ENCODE measurements around the gene IDUA.

Gene IDUA

GRCh38 chr4:951186-951585 lies 35.7 kb upstream of the IDUA start:
- Histone ChIP-seq H3K27ac (ENCODE audit: low read length) (no peak overlapping the region), H3K4me1 (ENCODE audit: low read length) (no peaks in the 10 kb centered on the region), H3K4me2 (ENCODE audit: low read depth, low read length) (no peak overlapping the region), H2AFZ (ENCODE audit: low read length) (no peak overlapping the region), H3K9ac (ENCODE audit: low read length) (no peak overlapping the region), H3K9me2 (replicated peaks; ENCODE audit: insufficient read depth, low read length) (no peaks in the 10 kb centered on the region), H4K20me1 (ENCODE audit: insufficient read depth, low read length) (no peaks in the 10 kb centered on the region), H3K4me3 (ENCODE audit: low read length) (no peak overlapping the region), H3K9me3 (replicated peaks; ENCODE audit: insufficient read depth, low read length) (no peaks in the 10 kb centered on the region), H3F3A (ENCODE audit: insufficient read depth, low read length) (no peaks in the 10 kb centered on the region), H3K36me3 (replicated peaks; ENCODE audit: insufficient read depth, low read length) (no peaks in the 10 kb centered on the region), H3K79me2 (ENCODE audit: low read length) (no peaks in the 10 kb centered on the region), H3K27me3 (replicated peaks; ENCODE audit: insufficient read depth, low read length) (no peaks in the 10 kb centered on the region)
- TF ChIP-seq EZH2phosphoT487 (IDR thresholded peaks at IDR 0.05; ENCODE audit: low read length) (no peak), EZH2 (optimal IDR thresholded peaks at IDR 0.05; ENCODE audit: low read depth, low read length) (no peak), CTCF (IDR thresholded peaks at IDR 0.05; ENCODE audit: low read length) (no peak)
- no peak for DNase-seq

- H3K4me2 ChIP-seq (ENCODE audit: low read depth, low read length) = no peak overlapping the region
- no peak overlapping the region for H3K9ac ChIP-seq (ENCODE audit: low read length)
- H2AFZ ChIP-seq (ENCODE audit: low read length) = no peak overlapping the region
- H3K27me3 ChIP-seq (replicated peaks; ENCODE audit: insufficient read depth, low read length) = no peaks in the 10 kb centered on the region
- no peaks in the 10 kb centered on the region for H3F3A ChIP-seq (ENCODE audit: insufficient read depth, low read length)
- H3K4me1 ChIP-seq (ENCODE audit: low read length) = no peaks in the 10 kb centered on the region
- H3K79me2 ChIP-seq (ENCODE audit: low read length) = no peaks in the 10 kb centered on the region
- no peaks in the 10 kb centered on the region for H3K36me3 ChIP-seq (replicated peaks; ENCODE audit: insufficient read depth, low read length)
- no peaks in the 10 kb centered on the region for H3K9me3 ChIP-seq (replicated peaks; ENCODE audit: insufficient read depth, low read length)
- no peaks in the 10 kb centered on the region for H4K20me1 ChIP-seq (ENCODE audit: insufficient read depth, low read length)
- no peak for DNase-seq
- no peaks in the 10 kb centered on the region for H3K9me2 ChIP-seq (replicated peaks; ENCODE audit: insufficient read depth, low read length)
- no peak for TF ChIP-seq EZH2 (optimal IDR thresholded peaks at IDR 0.05; ENCODE audit: low read depth, low read length)
- no peak for TF ChIP-seq EZH2phosphoT487 (IDR thresholded peaks at IDR 0.05; ENCODE audit: low read length)
- TF ChIP-seq CTCF (IDR thresholded peaks at IDR 0.05; ENCODE audit: low read length) = no peak
- no peak overlapping the region for H3K27ac ChIP-seq (ENCODE audit: low read length)
- no peak overlapping the region for H3K4me3 ChIP-seq (ENCODE audit: low read length)
These were observed 35.0 kb upstream of the IDUA start for GRCh38 chr4:951594-952468.

- no peak for TF ChIP-seq CTCF (IDR thresholded peaks at IDR 0.05; ENCODE audit: low read length)
- TF ChIP-seq EZH2phosphoT487 (IDR thresholded peaks at IDR 0.05; ENCODE audit: low read length) = no peak
- TF ChIP-seq EZH2 (optimal IDR thresholded peaks at IDR 0.05; ENCODE audit: low read depth, low read length) = no peak
- no peak for DNase-seq
- Histone ChIP-seq H3K27ac (ENCODE audit: low read length) (no peak overlapping the region), H3K9me3 (replicated peaks; ENCODE audit: insufficient read depth, low read length) (no peaks in the 10 kb centered on the region), H4K20me1 (ENCODE audit: insufficient read depth, low read length) (no peaks in the 10 kb centered on the region), H3F3A (ENCODE audit: insufficient read depth, low read length) (no peaks in the 10 kb centered on the region), H3K27me3 (replicated peaks; ENCODE audit: insufficient read depth, low read length) (no peaks in the 10 kb centered on the region), H3K4me2 (ENCODE audit: low read depth, low read length) (no peak overlapping the region), H3K4me1 (ENCODE audit: low read length) (no peaks in the 10 kb centered on the region), H2AFZ (ENCODE audit: low read length) (no peak overlapping the region), H3K79me2 (ENCODE audit: low read length) (no peaks in the 10 kb centered on the region), H3K9me2 (replicated peaks; ENCODE audit: insufficient read depth, low read length) (no peaks in the 10 kb centered on the region), H3K36me3 (replicated peaks; ENCODE audit: insufficient read depth, low read length) (no peaks in the 10 kb centered on the region), H3K9ac (ENCODE audit: low read length) (no peak overlapping the region), H3K4me3 (ENCODE audit: low read length) (no peak overlapping the region)
These were observed 33.8 kb upstream of the IDUA start for GRCh38 chr4:952881-953573.
